Measurements from ENCODE around the gene AUTS2. TPM values are rescaled to one million over a fixed set of nuclear protein-coding genes. Genes with fewer than 3 reads are reported as not detected.

Gene AUTS2
- total RNA-seq, 2 experiments from 2014 or later: 16.9 to 17.7 TPM

DNA sequence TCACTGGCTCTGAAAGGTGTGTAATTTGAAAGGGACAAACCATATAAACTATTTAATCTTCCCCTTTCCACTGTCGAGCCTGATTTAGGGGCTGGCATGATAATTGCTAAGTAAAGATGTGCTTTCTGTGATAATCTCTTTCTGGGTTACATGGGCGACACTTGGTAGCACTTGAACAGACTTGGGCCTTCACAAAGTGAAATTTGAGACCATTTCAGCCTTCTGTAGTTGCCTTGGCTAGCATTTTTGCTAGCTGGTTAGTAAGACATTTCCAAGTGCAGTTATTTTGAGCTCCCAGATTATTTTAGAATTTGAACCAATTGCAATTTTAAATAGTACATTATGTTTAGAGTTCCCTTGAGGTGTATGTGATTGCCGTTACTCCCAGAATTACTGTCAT, 1101.0 kb downstream of the AUTS2 start:
- POLR2A ChIA-PET: interaction anchor here (1.3 kb wide), 1 partner anchor 77 kb away, joined by 3 read pairs; no protein-coding TSS in a partner anchor

DNA sequence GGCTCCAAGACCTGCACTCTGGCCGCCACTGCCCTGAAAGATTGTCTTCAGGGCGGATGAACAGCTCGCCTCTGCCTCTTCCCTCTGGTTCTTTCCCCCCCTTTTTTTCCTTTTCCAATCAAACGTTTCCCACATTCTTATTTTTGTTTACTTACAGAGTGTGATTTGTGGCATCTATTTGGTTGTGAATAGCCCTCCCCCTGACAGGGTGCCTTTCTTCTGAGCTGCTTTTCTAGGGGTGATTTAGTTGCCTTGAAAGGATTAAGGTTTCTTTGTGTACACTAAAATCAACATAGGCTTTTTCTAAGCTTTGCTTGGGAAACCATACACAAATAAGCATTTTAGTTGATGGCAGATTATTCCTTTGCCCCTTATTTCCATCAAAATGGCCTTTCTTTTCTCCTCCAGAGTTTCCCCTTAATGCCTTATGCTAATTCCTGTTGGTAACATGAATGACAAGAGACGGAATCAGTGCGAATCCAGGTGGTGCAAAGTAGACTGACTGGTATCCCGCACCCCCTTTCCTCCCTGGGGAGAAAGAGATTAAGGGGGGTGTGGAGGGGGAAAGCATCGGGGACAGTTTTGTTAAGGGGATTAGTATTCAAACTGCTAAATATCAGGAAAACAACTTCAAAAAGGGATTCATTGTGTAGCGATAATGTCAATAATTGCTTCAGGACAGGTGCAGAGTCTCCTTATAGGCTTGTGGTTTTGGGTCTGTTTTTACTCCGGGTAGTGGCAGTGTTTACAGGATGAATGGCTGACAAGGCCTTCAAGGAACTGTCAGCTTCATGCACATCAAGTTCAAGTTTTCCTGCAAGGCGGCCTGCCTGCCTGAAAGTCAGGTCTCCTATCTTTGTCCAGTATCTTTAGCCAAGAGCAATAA, 1102.0 kb downstream of the AUTS2 start:
- no peaks in the 10 kb centered on the region for H3K36me3 Mint-ChIP-seq (ENCODE audit: low read depth)
- ChIA-PET POLR2A (interaction anchor here (1.3 kb wide), 1 partner anchor 76 kb away, joined by 3 read pairs; no protein-coding TSS in a partner anchor), CTCF (no interaction called here)
- H3K27ac Mint-ChIP-seq: no peak overlapping the region
- peaks cover 17% of the 10 kb centered on the region for H3K4me1 Mint-ChIP-seq
- peaks cover 21% of the 10 kb centered on the region for H3K27me3 Mint-ChIP-seq
- H3K4me3 Mint-ChIP-seq: no peak overlapping the region
- DNase-seq: no peak
- H3K9me3 Mint-ChIP-seq: no peaks in the 10 kb centered on the region

More for the DNA sequence above, 1101.0 kb downstream of the AUTS2 start:
- H3K36me3 Mint-ChIP-seq (ENCODE audit: low read depth): no peaks in the 10 kb centered on the region
- no peaks in the 10 kb centered on the region for H3K9me3 Mint-ChIP-seq
- DNase-seq: no peak
- H3K27ac Mint-ChIP-seq: no peak overlapping the region
- CTCF ChIA-PET: interaction anchor here (0.5 to 1.7 kb wide), 6 partner anchors 14 to 656 kb away, joined by 3 to 5 read pairs (median 3); no protein-coding TSS in a partner anchor
- no peak overlapping the region for H3K4me3 Mint-ChIP-seq
- H3K4me1 Mint-ChIP-seq: peaks cover 17% of the 10 kb centered on the region
- H3K27me3 Mint-ChIP-seq: peaks cover 23% of the 10 kb centered on the region

- Mint-ChIP-seq H3K36me3 (ENCODE audit: low read depth) (no peaks in the 10 kb centered on the region), H3K27ac (no peak overlapping the region), H3K4me1 (peaks cover 13% of the 10 kb centered on the region), H3K27me3 (peaks cover 14% of the 10 kb centered on the region), H3K9me3 (no peaks in the 10 kb centered on the region), H3K4me3 (no peak overlapping the region)
- ChIA-PET POLR2A (no interaction called here), CTCF (no interaction called here)
- no peak for DNase-seq
These were observed 1102.7 kb downstream of the AUTS2 start for GRCh38 chr7:70700941-70701425.

GRCh38 chr7:70701477-70701876, 1103.2 kb downstream of the AUTS2 start:
- no peaks in the 10 kb centered on the region for H3K36me3 Mint-ChIP-seq (ENCODE audit: low read depth)
- DNase-seq: no peak
- H3K27ac Mint-ChIP-seq: no peak overlapping the region
- H3K27me3 Mint-ChIP-seq: peaks cover 9% of the 10 kb centered on the region
- H3K4me3 Mint-ChIP-seq: no peak overlapping the region
- CTCF ChIA-PET: no interaction called here
- no peaks in the 10 kb centered on the region for H3K9me3 Mint-ChIP-seq
- POLR2A ChIA-PET: no interaction called here
- H3K4me1 Mint-ChIP-seq: peaks cover 13% of the 10 kb centered on the region

GRCh38 chr7:70701991-70702390, 1103.7 kb downstream of the AUTS2 start:
- POLR2A ChIA-PET: no interaction called here
- DNase-seq: no peak
- no peaks in the 10 kb centered on the region for H3K9me3 Mint-ChIP-seq
- H3K27ac Mint-ChIP-seq: no peak overlapping the region
- CTCF ChIA-PET: no interaction called here
- H3K4me3 Mint-ChIP-seq: no peak overlapping the region
- H3K27me3 Mint-ChIP-seq: peaks cover 4% of the 10 kb centered on the region
- H3K4me1 Mint-ChIP-seq: peaks cover 10% of the 10 kb centered on the region
- H3K36me3 Mint-ChIP-seq (ENCODE audit: low read depth): no peaks in the 10 kb centered on the region

DNA sequence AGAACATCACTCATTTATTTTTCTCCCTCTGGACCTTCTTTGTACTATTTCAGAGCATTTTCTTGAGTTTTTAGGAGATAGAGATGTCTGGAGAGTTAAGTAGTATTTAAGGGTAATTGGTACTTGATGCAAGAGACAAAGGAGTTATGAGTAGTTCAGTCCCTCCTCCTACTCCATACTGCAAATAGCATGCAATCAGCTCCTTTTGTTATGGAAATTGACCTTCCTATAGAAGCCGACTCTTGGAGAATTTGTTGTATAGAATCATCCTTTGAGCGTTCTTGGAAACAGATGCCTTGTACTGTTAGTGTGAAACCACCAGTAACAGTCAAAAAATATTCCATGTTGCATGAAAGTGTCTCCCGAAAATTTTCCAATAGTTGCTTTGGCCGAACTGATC, 1105.5 kb downstream of the AUTS2 start:
- no peak overlapping the region for H3K4me3 Mint-ChIP-seq
- ChIA-PET CTCF (no interaction called here), POLR2A (no interaction called here)
- H3K27me3 Mint-ChIP-seq: no peaks in the 10 kb centered on the region
- H3K27ac Mint-ChIP-seq: no peak overlapping the region
- DNase-seq: no peak
- no peaks in the 10 kb centered on the region for H3K36me3 Mint-ChIP-seq (ENCODE audit: low read depth)
- no peaks in the 10 kb centered on the region for H3K9me3 Mint-ChIP-seq
- H3K4me1 Mint-ChIP-seq: no peaks in the 10 kb centered on the region

DNA sequence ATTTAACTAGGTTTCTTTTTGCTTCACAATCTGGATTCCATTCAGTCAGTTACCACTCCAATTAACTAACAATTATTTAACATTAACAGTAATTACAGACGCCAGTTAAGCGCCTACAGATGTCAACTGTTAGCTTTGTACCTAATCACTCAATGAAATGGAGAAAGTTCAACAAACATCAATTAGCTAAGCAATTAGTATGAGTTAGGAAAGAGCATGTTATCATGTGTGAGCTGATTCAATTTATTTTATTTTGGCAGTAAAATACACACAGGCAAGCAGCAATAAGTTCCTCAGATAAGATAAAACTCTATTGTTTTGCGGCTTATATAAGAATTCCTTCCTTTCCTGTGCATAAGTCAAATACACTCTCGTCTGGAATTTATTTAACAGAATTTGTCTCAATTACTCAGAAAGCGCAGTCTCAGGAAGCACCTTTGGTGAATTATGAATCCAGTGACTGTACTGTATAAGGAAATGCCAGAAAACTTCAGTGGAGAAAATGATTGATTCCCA, 1106.6 kb downstream of the AUTS2 start:
- ChIA-PET POLR2A (no interaction called here), CTCF (interaction anchor here (1.2 kb wide), 1 partner anchor 11 kb away, joined by 7 read pairs; no protein-coding TSS in a partner anchor)
- H3K27me3 Mint-ChIP-seq: no peaks in the 10 kb centered on the region

DNA sequence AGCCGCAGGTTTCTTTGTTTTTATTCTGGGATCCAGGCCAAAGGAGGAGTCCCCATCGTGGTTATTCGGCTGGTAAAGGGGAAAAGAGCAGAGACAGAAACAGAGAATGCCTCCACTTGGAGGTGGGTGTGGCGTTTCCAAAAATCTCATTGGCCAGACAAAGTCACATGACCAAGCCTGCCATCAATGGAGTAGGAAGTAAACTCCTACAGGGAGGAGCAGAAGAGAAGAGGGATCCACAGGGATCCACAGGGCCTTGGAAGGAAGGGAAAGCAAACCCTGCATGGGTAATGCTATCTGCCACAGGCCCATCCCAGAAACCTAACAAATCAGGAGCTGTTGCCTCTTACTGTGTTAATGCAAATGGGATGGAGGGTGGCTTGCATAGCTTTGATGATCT, 1107.9 kb downstream of the AUTS2 start:
- ChIA-PET CTCF (interaction anchor here (1.3 kb wide), 1 partner anchor 8 kb away, joined by 6 read pairs; no protein-coding TSS in a partner anchor), POLR2A (no interaction called here)
- no peaks in the 10 kb centered on the region for H3K36me3 Mint-ChIP-seq (ENCODE audit: low read depth)
- peaks cover 5% of the 10 kb centered on the region for H3K4me1 Mint-ChIP-seq
- no peak overlapping the region for H3K27ac Mint-ChIP-seq
- H3K9me3 Mint-ChIP-seq: no peaks in the 10 kb centered on the region
- no peaks in the 10 kb centered on the region for H3K27me3 Mint-ChIP-seq
- H3K4me3 Mint-ChIP-seq: no peak overlapping the region
- no peak for DNase-seq

More for the DNA sequence above, 1106.6 kb downstream of the AUTS2 start:
- H3K4me3 Mint-ChIP-seq: no peak overlapping the region
- H3K27ac Mint-ChIP-seq: no peak overlapping the region
- no peaks in the 10 kb centered on the region for H3K9me3 Mint-ChIP-seq
- H3K4me1 Mint-ChIP-seq: no peaks in the 10 kb centered on the region
- DNase-seq: no peak
- no peaks in the 10 kb centered on the region for H3K36me3 Mint-ChIP-seq (ENCODE audit: low read depth)

- no peak for DNase-seq
- no peak overlapping the region for H3K27ac Mint-ChIP-seq
- H3K27me3 Mint-ChIP-seq: no peaks in the 10 kb centered on the region
- H3K36me3 Mint-ChIP-seq (ENCODE audit: low read depth): no peaks in the 10 kb centered on the region
- H3K4me1 Mint-ChIP-seq: peaks cover 5% of the 10 kb centered on the region
- ChIA-PET POLR2A (no interaction called here), CTCF (interaction anchor here (1.3 kb wide), 1 partner anchor 8 kb away, joined by 6 read pairs; no protein-coding TSS in a partner anchor)
- H3K4me3 Mint-ChIP-seq: no peak overlapping the region
- H3K9me3 Mint-ChIP-seq: no peaks in the 10 kb centered on the region
These were observed 1108.4 kb downstream of the AUTS2 start for GRCh38 chr7:70706698-70707097.

DNA sequence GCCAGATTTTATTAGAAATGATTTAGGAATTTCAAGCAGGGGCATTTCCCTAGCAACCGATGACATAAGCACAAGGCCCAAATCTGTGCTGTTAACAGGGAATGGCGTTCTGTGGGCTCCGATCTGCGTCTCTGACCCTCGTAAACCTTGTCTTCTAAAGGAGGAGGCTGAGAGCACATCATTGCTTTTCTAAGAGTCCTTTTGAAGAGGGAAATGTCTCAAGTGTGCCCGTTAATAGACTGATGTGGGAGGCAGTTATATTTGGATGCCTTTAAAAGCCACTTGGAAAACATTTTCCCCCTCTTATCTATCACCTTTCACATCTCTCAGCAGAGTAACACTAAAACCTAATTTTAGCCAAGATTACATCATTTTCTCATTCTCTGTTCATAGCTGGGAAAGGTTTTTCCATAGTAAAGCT, 1109.6 kb downstream of the AUTS2 start:
- peaks cover 5% of the 10 kb centered on the region for H3K4me1 Mint-ChIP-seq
- no peaks in the 10 kb centered on the region for H3K27me3 Mint-ChIP-seq
- POLR2A ChIA-PET: no interaction called here
- no peaks in the 10 kb centered on the region for H3K36me3 Mint-ChIP-seq (ENCODE audit: low read depth)
- H3K4me3 Mint-ChIP-seq: no peak overlapping the region
- DNase-seq: no peak
- H3K27ac Mint-ChIP-seq: no peak overlapping the region
- no peaks in the 10 kb centered on the region for H3K9me3 Mint-ChIP-seq
- CTCF ChIA-PET: no interaction called here

DNA sequence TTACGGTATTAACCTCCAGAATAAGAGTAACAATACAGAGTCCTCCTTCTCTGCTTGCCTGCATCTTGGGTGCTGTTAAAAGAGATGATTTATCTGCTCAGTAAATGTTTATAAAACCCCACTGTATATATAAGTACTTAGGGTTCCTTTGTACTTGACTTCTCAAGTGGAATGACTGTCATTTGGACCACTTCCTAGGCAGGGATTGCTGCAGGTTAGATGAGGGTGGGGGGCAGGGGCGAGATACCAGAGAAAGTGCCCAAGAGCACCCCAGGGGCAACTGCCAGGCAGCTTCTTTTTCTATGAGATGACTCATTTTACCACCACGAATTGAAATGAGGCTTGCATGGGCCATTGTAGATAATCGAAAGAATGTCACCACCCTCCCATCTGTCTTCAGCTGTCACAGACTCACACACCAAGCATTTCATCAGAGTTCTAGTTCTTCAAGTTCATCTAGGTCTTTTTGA, 1111.8 kb downstream of the AUTS2 start:
- CTCF ChIA-PET: interaction anchor here (1.5 kb wide), 1 partner anchor 12 kb away, joined by 3 read pairs; no protein-coding TSS in a partner anchor
- Mint-ChIP-seq H3K4me1 (peaks cover 6% of the 10 kb centered on the region), H3K36me3 (ENCODE audit: low read depth) (peaks cover 3% of the 10 kb centered on the region), H3K27me3 (no peaks in the 10 kb centered on the region), H3K4me3 (no peak overlapping the region), H3K27ac (no peak overlapping the region), H3K9me3 (peaks cover 9% of the 10 kb centered on the region)
- DNase-seq: no peak
- POLR2A ChIA-PET: no interaction called here

DNA sequence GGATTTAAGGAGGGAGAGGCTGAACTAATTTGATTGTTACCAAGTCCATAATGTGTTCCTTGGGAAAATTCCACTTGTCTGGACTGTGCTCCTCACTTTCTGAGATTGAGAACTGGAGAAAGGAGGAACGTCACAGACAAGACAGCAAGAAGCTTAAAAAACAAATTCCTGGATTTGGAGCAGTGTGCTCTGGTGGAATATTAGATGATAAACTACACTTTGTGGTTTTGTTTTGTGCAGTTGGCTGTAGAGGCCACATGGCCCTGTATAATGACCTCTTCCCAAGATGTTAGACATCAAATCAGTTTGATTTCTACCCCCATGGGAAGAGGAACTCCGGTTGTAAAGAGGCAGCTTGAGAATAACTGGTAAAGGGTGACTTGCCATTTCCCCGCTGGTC, 1112.4 kb downstream of the AUTS2 start:
- H3K36me3 Mint-ChIP-seq (ENCODE audit: low read depth): peaks cover 3% of the 10 kb centered on the region
- no peaks in the 10 kb centered on the region for H3K27me3 Mint-ChIP-seq
- no peak overlapping the region for H3K4me3 Mint-ChIP-seq
- no peak overlapping the region for H3K27ac Mint-ChIP-seq
- H3K4me1 Mint-ChIP-seq: peaks cover 7% of the 10 kb centered on the region
- ChIA-PET CTCF (interaction anchor here (1.5 kb wide), 1 partner anchor 12 kb away, joined by 3 read pairs; no protein-coding TSS in a partner anchor), POLR2A (no interaction called here)
- H3K9me3 Mint-ChIP-seq: peaks cover 9% of the 10 kb centered on the region
- DNase-seq: no peak

- peaks cover 9% of the 10 kb centered on the region for H3K9me3 Mint-ChIP-seq
- CTCF ChIA-PET: interaction anchor here (1.5 kb wide), 1 partner anchor 13 kb away, joined by 3 read pairs; no protein-coding TSS in a partner anchor
- peaks cover 7% of the 10 kb centered on the region for H3K4me1 Mint-ChIP-seq
- H3K27ac Mint-ChIP-seq: no peak overlapping the region
- no peak for DNase-seq
- H3K4me3 Mint-ChIP-seq: no peak overlapping the region
- POLR2A ChIA-PET: no interaction called here
- peaks cover 3% of the 10 kb centered on the region for H3K36me3 Mint-ChIP-seq (ENCODE audit: low read depth)
- no peaks in the 10 kb centered on the region for H3K27me3 Mint-ChIP-seq
These were observed 1113.2 kb downstream of the AUTS2 start for GRCh38 chr7:70711452-70711851.
